Mesenteric fat pad (tissue), 1 donor: ENCODE measurements around the gene SQSTM1. TPM values are rescaled to one million over a fixed set of nuclear protein-coding genes. Genes with fewer than 3 reads are reported as not detected.

Source experiments
- DNase-seq: peaks from one replicate; pipeline ENCODE4 v3.0.0-alpha.2; 2020; ENCODE audit warnings: low spot score
- total RNA-seq: library from RNA; stranded (reverse); fragmentation: NEBNext Ultra II Directional; extraction: Animal tissue kit (Norgen Biotek cat#: 25700); gene quantifications from one replicate; pipeline ENCODE4 v1.2.1, GENCODE V29; 2021
- donor health status: DM: yes; HTN: yes; CAD: no.

Gene SQSTM1
- total RNA-seq, 1 donor from 2014 or later = 600 TPM

GRCh38 chr5:179805529-179806249, 15.0 kb upstream of the SQSTM1 start:
- DNase-seq = no peak

DNA sequence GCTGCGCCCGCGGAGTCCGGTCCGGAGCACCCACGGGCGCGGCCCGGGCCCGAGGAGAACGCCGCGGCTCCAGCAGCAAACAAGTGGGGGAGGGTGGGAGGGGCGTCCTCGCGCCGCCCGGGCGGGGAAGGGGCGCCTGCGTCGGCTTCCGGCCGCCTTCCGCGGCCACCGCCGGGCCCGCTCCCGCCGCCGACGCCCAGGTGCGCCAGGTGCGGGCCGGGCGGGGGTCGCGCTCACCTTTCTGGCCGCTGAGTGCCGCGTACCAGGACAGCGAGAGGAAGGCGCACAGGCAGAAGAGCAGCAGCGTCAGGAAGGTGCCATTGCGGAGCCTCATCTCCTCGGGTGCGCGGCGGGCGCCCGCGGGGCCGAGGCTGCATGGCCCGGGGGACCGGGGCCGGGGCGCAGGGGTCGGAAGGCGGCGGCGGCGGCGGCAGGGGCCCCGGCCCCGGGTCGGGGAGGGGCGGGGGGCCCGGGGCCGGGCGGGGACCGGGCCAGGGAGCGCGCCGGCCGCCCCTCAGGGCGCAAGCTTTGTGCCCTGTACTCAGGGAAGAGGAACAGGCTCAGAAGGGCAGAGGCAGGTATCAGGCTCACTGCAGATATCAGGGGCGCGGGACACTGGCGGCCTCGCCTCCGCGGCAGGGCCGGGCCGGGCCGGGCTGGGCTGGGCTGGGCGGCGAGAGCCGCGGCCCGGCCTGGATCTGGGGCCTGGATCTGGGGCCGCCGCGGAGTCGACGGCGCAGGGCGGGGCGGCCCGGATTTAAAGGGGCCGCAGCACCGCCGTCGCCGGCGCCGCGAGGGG, 14.3 kb upstream of the SQSTM1 start, which contains the start of gene MGAT4B:
Gene MGAT4B (minus strand): TSS at position 617 of the 799 bp plus-strand sequence. CDS start 283 bp downstream, at position 334.
- DNase-seq = no peak

DNA sequence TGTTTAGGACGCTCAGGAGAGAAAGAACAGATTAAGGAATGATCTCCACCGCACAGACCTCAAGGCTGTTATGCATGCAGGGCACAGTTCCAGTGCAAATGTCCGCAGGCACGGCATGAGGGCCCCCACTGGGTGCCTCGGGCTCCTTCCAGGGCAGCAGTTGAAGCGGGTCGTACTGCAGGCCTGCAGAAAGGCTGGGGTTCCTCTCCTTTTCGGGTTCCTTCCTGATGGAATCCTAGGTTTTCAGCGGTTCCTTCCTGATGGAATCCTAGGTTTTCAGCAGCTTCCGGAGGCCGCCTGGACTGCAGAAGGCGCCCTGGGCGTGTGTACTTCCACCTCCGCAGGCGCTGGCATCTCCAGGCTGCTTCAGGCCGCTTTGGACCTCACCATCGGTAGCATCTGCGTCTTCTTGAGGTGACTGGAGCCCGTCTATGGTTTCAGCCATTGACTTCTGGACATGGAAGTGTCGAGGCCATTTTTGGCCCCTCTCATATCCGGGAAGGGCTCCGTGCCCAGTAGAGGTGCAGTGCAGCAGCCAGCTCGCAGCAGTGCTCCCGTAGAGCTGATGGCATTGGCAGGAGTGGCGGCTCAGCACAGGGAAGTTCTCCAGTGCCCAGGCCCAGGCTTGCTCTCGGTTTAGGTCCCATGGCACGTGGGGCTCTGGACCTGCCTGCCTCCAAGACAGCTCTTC, 8.4 kb upstream of the SQSTM1 start:
- no peak for DNase-seq

DNA sequence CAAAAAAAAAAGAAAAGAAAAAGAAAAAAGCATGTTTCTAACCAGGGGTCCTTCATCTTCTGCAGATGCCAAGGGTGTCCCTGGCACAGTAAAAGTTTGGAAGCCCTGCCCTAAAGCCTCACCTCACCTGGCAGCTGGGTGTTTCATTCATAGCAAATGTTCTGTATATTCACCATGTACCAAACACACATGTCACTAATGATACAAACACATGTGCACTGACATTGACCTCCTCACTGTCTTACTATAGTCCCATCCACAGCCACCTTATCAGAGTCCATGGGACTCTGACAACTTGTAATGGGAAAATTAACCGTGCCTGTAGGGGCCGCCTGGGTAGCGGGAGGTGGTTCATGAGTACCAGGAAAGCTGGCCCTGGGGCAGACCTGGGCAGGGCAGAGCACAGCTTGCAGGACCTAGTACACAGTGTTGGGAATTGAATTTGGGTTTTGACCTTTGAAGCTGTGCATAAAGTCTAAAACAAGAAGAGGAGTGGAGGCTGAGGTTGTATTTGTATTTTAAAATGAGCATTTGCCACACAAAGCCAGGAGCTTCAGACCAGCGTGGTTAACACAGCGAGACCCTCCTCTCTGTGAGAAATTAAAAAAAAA, 7.6 kb upstream of the SQSTM1 start:
- DNase-seq = no peak

DNA sequence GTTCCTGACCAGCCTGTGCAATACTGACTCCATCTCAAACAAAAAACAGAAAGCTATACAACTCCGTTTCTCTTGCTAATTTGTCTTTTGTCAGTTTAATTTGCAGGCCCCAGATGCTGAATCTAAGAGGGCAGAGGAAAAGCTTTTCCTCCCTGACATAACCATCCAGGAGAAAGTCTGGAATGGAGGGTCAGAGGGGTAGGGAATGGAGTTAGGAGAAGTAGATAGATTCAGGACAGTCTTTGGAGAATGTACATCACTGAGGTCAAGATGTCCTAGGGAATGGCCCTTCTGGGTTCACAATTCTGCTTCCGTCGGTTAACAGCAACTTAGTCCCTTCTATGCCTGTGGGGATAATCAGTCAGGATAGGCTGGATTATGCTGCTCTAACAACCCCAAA, 6.6 kb upstream of the SQSTM1 start:
- DNase-seq = no peak

GRCh38 chr5:179815491-179816249, 5.0 kb upstream of the SQSTM1 start:
- no peak for DNase-seq

GRCh38 chr5:179816401-179816795, 4.3 kb upstream of the SQSTM1 start:
- DNase-seq = no peak

DNA sequence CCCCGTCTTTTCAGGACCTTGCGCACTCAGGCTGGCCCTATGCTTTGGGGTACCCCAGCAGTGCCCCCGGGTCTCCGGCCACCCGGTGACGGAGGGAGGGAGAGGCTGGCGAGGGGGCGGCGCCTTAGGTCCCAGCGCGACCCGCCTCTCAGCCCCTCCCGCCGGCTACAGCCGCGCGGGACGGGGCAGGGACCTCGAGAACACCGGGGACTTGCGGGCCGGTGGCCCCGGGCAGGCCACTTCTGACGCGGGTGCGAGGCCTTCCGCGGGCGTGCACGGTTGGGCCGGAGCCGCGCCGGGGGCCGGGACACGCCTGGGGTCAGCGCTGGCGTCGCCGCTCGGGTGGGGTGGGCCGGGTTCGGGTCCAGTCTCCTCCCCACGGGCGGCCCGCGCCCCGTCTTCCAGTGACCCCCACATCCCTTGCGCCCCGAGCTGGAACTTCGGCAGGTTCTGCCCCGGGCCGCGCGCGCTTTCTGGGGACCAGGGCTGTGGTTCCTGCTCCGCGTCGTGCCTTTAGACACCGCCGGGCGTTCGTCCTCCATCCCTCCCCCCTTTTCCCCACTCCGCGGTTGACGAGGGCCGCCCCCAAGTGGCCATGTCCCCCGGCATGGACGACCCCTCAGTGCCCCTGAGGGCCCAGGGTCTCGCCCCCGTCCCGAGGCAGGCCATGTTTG, 3.8 kb upstream of the SQSTM1 start:
- DNase-seq = no peak

DNA sequence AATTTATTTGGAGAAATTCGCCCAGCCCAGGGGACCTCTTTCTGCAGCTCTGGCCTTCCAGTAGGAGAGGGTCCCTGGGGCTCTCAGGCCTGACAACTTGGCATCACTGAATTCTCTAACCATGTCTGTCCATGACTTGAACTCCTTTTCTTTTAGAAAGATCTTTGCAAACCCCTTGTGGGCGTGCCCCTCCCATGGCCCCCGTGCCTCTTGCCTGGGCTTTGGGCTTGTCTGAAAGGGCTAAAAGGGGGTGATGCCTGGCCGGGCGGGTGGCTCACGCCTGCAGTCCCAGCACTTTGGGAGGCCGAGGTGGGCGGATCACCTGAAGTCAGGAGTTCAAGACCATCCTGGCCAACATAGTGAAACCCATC, 3.2 kb upstream of the SQSTM1 start:
- DNase-seq = no peak

GRCh38 chr5:179817890-179818745, 2.6 kb upstream of the SQSTM1 start:
- DNase-seq = no peak

DNA sequence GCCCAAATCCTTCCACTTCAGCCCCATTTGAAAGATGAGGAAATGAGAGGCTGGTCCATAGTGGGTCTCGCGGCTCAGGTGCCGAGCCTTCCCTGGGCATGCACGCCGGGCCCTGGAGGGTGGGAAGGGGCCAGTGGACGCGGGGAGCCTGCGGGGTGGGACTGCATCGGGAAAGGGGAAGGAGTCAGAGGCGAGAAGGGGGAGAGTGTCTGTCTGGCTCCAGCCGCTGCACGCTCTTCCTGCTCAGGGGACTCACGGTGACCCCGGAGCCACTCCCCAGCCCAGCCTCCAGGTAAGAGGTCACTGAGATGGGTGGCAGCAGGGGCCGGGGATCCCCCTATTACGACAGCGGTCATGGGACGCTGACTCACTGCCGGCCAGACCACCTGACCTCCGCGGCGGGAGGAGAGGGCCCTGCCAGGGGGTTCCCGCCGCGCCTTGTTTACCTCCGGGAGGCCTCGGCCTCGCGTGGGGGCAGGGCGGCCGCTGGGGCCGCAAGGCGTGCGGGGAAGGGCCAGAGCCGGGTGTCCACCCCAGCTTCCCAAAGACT, 1.9 kb upstream of the SQSTM1 start:
- peak; percentile 98 for DNase-seq

DNA sequence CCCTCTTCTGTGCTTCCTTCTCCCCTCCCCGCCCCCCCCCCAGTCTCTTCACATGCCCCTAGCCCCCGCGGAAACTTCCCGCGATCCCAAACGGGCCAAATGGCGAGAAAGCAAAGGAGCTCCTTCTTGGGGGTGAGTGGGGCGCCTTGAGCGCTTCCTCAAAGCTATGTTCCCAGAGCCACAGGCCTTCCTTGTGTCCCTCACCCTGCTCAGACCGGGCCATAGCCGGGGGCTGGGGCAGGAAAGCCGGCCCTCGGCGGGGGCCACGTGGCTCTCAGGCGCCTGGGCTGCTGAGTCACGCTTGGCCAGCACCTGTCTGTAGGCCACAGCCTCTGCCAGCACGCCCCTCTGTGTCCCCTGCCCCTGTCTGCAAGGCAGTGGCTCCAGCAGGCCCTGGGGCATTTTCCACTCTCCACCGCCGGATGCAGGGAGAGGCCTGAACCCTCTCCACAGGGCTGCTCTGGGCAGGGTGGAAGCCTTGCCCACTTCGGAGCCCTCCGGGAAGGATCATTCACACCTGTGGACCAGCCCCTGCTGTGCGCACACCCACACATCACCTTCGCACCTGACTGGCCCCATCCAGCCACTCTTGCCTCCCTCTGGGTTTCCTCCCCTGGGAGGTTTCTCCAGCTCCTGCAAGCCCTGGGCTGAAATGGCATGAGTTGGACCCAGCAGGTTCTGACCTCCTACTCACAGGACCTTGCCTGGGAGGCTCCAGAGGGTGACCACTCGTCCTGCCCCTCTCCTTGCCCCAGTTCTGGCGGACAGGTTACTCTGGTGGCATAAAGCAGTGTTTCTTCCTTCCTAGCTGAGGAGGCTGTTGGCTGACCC, 1.2 kb upstream of the SQSTM1 start:
- no peak for DNase-seq

DNA sequence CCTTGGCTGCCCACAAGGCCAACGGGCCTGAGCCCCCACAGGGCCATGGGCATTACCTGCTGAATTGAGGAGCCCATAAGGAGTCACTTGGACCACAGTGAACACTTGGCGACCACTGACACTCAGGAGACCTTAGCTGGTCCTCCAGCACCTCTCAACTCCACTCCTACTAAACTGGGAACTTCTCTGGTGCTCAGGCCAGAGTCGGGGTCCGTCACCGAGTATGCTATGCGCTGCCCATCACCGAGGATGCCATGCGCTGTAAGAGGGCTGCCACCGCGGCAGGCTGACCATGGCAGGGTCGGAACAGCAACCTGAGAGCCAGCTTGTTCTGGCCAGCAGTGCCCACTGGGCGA, 600 bp upstream of the SQSTM1 start:
- no peak for DNase-seq

- peak; percentile 97 for DNase-seq
Observed at GRCh38 chr5:179821298-179822058, 773 bp downstream of the SQSTM1 start.

- DNase-seq = no peak
Observed at GRCh38 chr5:179822059-179822432, 1.3 kb downstream of the SQSTM1 start.

DNA sequence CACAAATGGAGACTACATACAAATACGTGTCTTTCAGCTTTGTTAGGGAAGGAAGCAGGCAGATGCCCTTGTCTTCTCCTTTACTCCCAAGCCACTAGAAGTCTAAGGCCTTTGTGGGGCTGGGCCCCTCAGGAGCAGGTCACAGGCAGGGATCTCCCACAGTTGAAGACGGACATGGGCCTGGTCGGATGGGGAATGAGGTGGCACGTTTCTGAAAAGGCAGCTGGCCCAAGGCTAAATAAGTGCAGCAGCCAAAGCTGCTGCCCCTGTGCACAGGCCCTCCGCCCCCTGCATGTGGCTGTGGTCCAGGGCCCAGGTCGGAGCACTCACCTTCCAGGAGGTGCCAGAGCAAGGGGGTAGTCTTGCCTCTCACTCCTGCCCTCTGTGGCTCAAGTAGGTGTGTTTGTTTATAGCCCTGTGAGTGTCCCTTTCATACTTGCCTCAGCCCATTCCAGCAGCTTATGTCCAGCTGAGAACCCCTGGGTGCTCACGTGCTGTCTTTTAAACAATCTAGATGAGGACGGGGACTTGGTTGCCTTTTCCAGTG, 1.8 kb downstream of the SQSTM1 start:
- no peak for DNase-seq
